ENCODE measurements around the gene KHDC4. TPM values are rescaled to one million over a fixed set of nuclear protein-coding genes. Genes with fewer than 3 reads are reported as not detected.

Gene KHDC4
- total and polyA plus RNA-seq, 2 of the 13 experiments (the other 11 are each of a cell fraction or from before 2014, with no cell fraction given), result 33.5 to 92.0 TPM

- TF ChIP-seq ZNF274 (CRISPR knock-in tag; IDR thresholded peaks at IDR 0.05) (no peak), TEAD2 (CRISPR knock-in tag; IDR thresholded peaks at IDR 0.05) (no peak), NFE2L2 (IDR thresholded peaks at IDR 0.05; ENCODE audit: low read length) (no peak), MLXIP (CRISPR knock-in tag; IDR thresholded peaks at IDR 0.05; ENCODE audit: borderline replicate concordance) (no peak), RXRB (CRISPR knock-in tag; IDR thresholded peaks at IDR 0.05; ENCODE audit: borderline replicate concordance) (0 out of 2 replicates have a peak, but pooled peaks have one; percentile 29), NR2F6 (IDR thresholded peaks at IDR 0.05) (peak; percentile 34; the same call in 1 of the 2 replicates), NR2F6 (CRISPR knock-in tag; IDR thresholded peaks at IDR 0.05) (peak; percentile 41; the same call in 1 of the 2 replicates), SP140L (CRISPR knock-in tag; IDR thresholded peaks at IDR 0.05; ENCODE audit: borderline replicate concordance) (0 out of 2 replicates have a peak, but pooled peaks have one; percentile 53), SOX5 (CRISPR knock-in tag; IDR thresholded peaks at IDR 0.05; ENCODE audit: borderline replicate concordance) (peak; percentile 43; the same call in 1 of the 2 replicates), EP300 (IDR thresholded peaks at IDR 0.05; ENCODE audit: low read depth in 2 of 2, low read length in 2 of 2) (0 out of 4 replicates have a peak, but pooled peaks of 1 of the 2 experiments have one; percentile 29), EP300 (CRISPR knock-in tag; IDR thresholded peaks at IDR 0.05; ENCODE audit: borderline replicate concordance) (no peak), ZNF546 (CRISPR knock-in tag; conservative IDR thresholded peaks at IDR 0.05) (no peak; the same call in 1 of the 2 replicates), TGIF2 (CRISPR knock-in tag; IDR thresholded peaks at IDR 0.05) (peak; percentile 30; the same call in 1 of the 2 replicates), MAFF (IDR thresholded peaks at IDR 0.05; ENCODE audit: low read depth, low read length) (no peak), ZNF512B (CRISPR knock-in tag; IDR thresholded peaks at IDR 0.05; ENCODE audit: borderline replicate concordance) (no peak), HNF1A (IDR thresholded peaks at IDR 0.05; ENCODE audit: low read depth) (no peak), HNF1A (CRISPR knock-in tag; IDR thresholded peaks at IDR 0.05; ENCODE audit: borderline replicate concordance) (no peak), ZNF446 (CRISPR knock-in tag; IDR thresholded peaks at IDR 0.05) (no peak)
- TF ChIP-seq, protein P1, sequence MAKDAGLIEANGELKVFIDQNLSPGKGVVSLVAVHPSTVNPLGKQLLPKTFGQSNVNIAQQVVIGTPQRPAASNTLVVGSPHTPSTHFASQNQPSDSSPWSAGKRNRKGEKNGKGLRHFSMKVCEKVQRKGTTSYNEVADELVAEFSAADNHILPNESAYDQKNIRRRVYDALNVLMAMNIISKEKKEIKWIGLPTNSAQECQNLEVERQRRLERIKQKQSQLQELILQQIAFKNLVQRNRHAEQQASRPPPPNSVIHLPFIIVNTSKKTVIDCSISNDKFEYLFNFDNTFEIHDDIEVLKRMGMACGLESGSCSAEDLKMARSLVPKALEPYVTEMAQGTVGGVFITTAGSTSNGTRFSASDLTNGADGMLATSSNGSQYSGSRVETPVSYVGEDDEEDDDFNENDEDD (CRISPR knock-in tag; IDR thresholded peaks at IDR 0.05; ENCODE audit: borderline replicate concordance), result peak; percentile 83; the same call in 1 of the 2 replicates
Observed at GRCh38 chr1:155940482-155940992, 6.3 kb upstream of the KHDC4 start (continued).
